Adipose tissue (tissue), 3 donors: ENCODE measurements around the gene LEFTY2. TPM values are rescaled to one million over a fixed set of nuclear protein-coding genes. Genes with fewer than 3 reads are reported as not detected.

Experiments
- H3K27ac ChIP-seq: one replicate; pipeline ENCODE4 v1.5.1; 2013; ENCODE audit warnings: low read depth, low read length
- WGBS, 3 donors: extraction: QIAGEN DNeasy Blood & Tissue Kit; methylation state at CpG; one replicate each; pipeline ENCODE4 v1.1.7; 2013; 5-methylcytosine and 5-hydroxymethylcytosine counted together
- polyA plus RNA-seq, 3 donors: library from polyadenylated mRNA; stranded (reverse); fragments of 200-250 nt; gene quantifications; one replicate each; pipeline ENCODE4 v1.2.3, GENCODE V29; 2013
- donor health status: healthy with polysubstance abuse.
- donor health status: Bipolar disorder and iron deficiency.
- donor health status: healthy.

LEFTY2 gene
- polyA plus RNA-seq, 3 donors = 2.2 to 13.2 (median 4.8) TPM

GRCh38 chr1:225914947-225915346 is 26.1 kb downstream of the LEFTY2 start:
- H3K27ac ChIP-seq = no peak overlapping the region
- WGBS, 3 donors = 87 to 93% (median 93%) methylated on average over 6 of the region's 6 CpGs

GRCh38 chr1:225914391-225914790 is 26.6 kb downstream of the LEFTY2 start:
- H3K27ac ChIP-seq = no peak overlapping the region
- WGBS, 3 donors = 79 to 91% (median 84%) methylated on average over 6 of the region's 6 CpGs

- WGBS, 3 donors = 32 to 43% (median 33%) methylated on average over 53 of the region's 53 CpGs
- no peak overlapping the region for H3K27ac ChIP-seq
These were observed 29.6 kb downstream of the LEFTY2 start for GRCh38 chr1:225911191-225912130.

GRCh38 chr1:225909477-225909876 is 31.5 kb downstream of the LEFTY2 start:
- H3K27ac ChIP-seq = no peak overlapping the region
- WGBS, 3 donors = 95 to 100% (median 95%) methylated on average over 1 of the region's 1 CpG

- WGBS, 3 donors = 53 to 80% (median 76%) methylated on average over 2 of the region's 2 CpGs
These were observed 32.2 kb downstream of the LEFTY2 start for GRCh38 chr1:225908773-225909172.

GRCh38 chr1:225908013-225908640 is 32.9 kb downstream of the LEFTY2 start:
- no peak overlapping the region for H3K27ac ChIP-seq
- WGBS, 3 donors = 78 to 86% (median 81%) methylated on average over 5 of the region's 5 CpGs

More at GRCh38 chr1:225908773-225909172, 32.2 kb downstream of the LEFTY2 start:
- no peak overlapping the region for H3K27ac ChIP-seq

GRCh38 chr1:225907341-225907740 is 33.7 kb downstream of the LEFTY2 start:
- 92 to 100% (median 94%) methylated on average over 6 to 7 of the region's 7 CpGs for WGBS, 3 donors
- no peak overlapping the region for H3K27ac ChIP-seq

GRCh38 chr1:225906467-225906866 is 34.6 kb downstream of the LEFTY2 start:
- WGBS, 3 donors = 92 to 93% (median 93%) methylated on average over 6 of the region's 6 CpGs

GRCh38 chr1:225903623-225904022 is 37.4 kb downstream of the LEFTY2 start:
- H3K27ac ChIP-seq = no peak overlapping the region
- WGBS, 3 donors = 88 to 96% (median 94%) methylated on average over 4 of the region's 4 CpGs

More at GRCh38 chr1:225906467-225906866, 34.6 kb downstream of the LEFTY2 start:
- no peak overlapping the region for H3K27ac ChIP-seq

GRCh38 chr1:225899044-225899925 is 41.7 kb downstream of the LEFTY2 start:
- WGBS, 3 donors = 46 to 72% (median 58%) methylated on average over 4 of the region's 4 CpGs
- H3K27ac ChIP-seq = no peak overlapping the region

GRCh38 chr1:225897595-225898514 is 43.2 kb downstream of the LEFTY2 start:
- no peak overlapping the region for H3K27ac ChIP-seq
- 89 to 90% (median 90%) methylated on average over 19 of the region's 19 CpGs for WGBS, 3 donors

GRCh38 chr1:225896937-225897549 is 44.0 kb downstream of the LEFTY2 start:
- 41 to 49% (median 44%) methylated on average over 7 of the region's 7 CpGs for WGBS, 3 donors
- no peak overlapping the region for H3K27ac ChIP-seq

GRCh38 chr1:225896494-225896893 is 44.5 kb downstream of the LEFTY2 start:
- H3K27ac ChIP-seq = no peak overlapping the region
- 73 to 80% (median 76%) methylated on average over 5 of the region's 5 CpGs for WGBS, 3 donors

GRCh38 chr1:225892307-225892706 is 48.7 kb downstream of the LEFTY2 start:
- WGBS, 3 donors = 86 to 96% (median 89%) methylated on average over 6 of the region's 6 CpGs
- no peak overlapping the region for H3K27ac ChIP-seq

- H3K27ac ChIP-seq = no peak overlapping the region
- WGBS, 3 donors = 52 to 92% (median 90%) methylated on average over 14 of the region's 14 CpGs
These were observed 49.6 kb downstream of the LEFTY2 start for GRCh38 chr1:225891229-225891972.

- no peak overlapping the region for H3K27ac ChIP-seq
- 36 to 78% (median 51%) methylated on average over 6 of the region's 6 CpGs for WGBS, 3 donors
These were observed 50.4 kb downstream of the LEFTY2 start for GRCh38 chr1:225890346-225891228.
